Tibial nerve (tissue), 4 donors: ENCODE measurements around the gene CHI3L2. TPM values are rescaled to one million over a fixed set of nuclear protein-coding genes. Genes with fewer than 3 reads are reported as not detected.

ENCODE experiments used
- DNase-seq, 2 donors: peaks; one replicate each; pipeline ENCODE4 v3.0.0-alpha.2; 2019; ENCODE audit warnings: low spot score in 2 of 2
- H3K27ac ChIP-seq, 4 donors: fragments of 200-600 bp; sonication (generic) in 3 of 4; one replicate each; pipeline ENCODE4 v1.5.1; 2017 to 2019; ENCODE audit warnings: mild to moderate bottlenecking in 1 of 4
- H3K27me3 ChIP-seq, 2 donors: fragments of 200-600 bp; sonication (generic) in 1 of 2; one replicate each; pipeline versions ENCODE4 v1.5.1 to v1.6.0; 2017 to 2019
- H3K36me3 ChIP-seq, 3 donors: fragments of 200-600 bp; sonication (generic); one replicate each; pipeline ENCODE4 v1.5.1; 2018 to 2019
- H3K4me1 ChIP-seq, 4 donors: fragments of 200-600 bp; sonication (generic) in 3 of 4; one replicate each; pipeline ENCODE4 v1.5.1; 2017 to 2019
- H3K4me3 ChIP-seq, 4 donors: fragments of 200-600 bp; sonication (generic) in 3 of 4; one replicate each; pipeline ENCODE4 v1.5.1; 2017 to 2019; ENCODE audit warnings: mild to moderate bottlenecking in 1 of 4, moderate library complexity in 1 of 4
- H3K9me3 ChIP-seq, 4 donors: fragments of 200-600 bp; sonication (generic) in 3 of 4; one replicate each; pipeline ENCODE4 v1.5.1; 2017 to 2019
- CTCF ChIP-seq, 5 experiments: fragments of 200-600 bp in 3 of 5; fragments of 450-650 bp in 2 of 5; sonication (generic) in 3 of 5; IDR thresholded peaks; one replicate each; pipeline ENCODE4 v1.5.1; 2016 to 2019; ENCODE audit warnings: antibody characterized with exemption in 5 of 5, mild to moderate bottlenecking in 3 of 5, moderate library complexity in 2 of 5
- EP300 ChIP-seq, 2 donors: sonication (generic); formaldehyde crosslinking; IDR thresholded peaks; one replicate each; pipeline ENCODE4 v1.6.1; 2017; ENCODE audit warnings: antibody characterized with exemption in 2 of 2, mild to moderate bottlenecking in 1 of 2
- POLR2A ChIP-seq, 2 donors: fragments of 450-650 bp; IDR thresholded peaks; one replicate each; pipeline ENCODE4 v1.6.1; 2017; ENCODE audit warnings: antibody characterized with exemption in 2 of 2, mild to moderate bottlenecking in 2 of 2, moderate library complexity in 2 of 2
- WGBS, 2 donors: methylation state at CpG; one replicate each; pipeline ENCODE4 v1.1.5; 2018; 5-methylcytosine and 5-hydroxymethylcytosine counted together
- total RNA-seq, 4 donors: library from RNA; depleted of rRNA; stranded (reverse); fragments of >200 nt; gene quantifications; one replicate each; pipeline ENCODE4 v1.1.0, GENCODE V29; 2016

CHI3L2 gene
- total RNA-seq, 4 donors from 2014 or later = 2.5 to 37.2 (median 6.1) TPM

GRCh38 chr1:111216751-111217150, 10.8 kb upstream of the CHI3L2 start:
- peak overlapping the region in 1 of 4 donors; percentile 48 for H3K27ac ChIP-seq
- TF ChIP-seq POLR2A (IDR thresholded peaks at IDR 0.05) (no peak), CTCF (IDR thresholded peaks at IDR 0.05) (no peak), EP300 (IDR thresholded peaks at IDR 0.05) (no peak)
- H3K27me3 ChIP-seq = no peaks in the 10 kb centered on the region
- no peaks in the 10 kb centered on the region for H3K36me3 ChIP-seq
- H3K9me3 ChIP-seq = no peaks in the 10 kb centered on the region
- H3K4me3 ChIP-seq = no peak overlapping the region
- WGBS, 2 donors = 77 to 78% methylated on average over 5 of the region's 5 CpGs
- H3K4me1 ChIP-seq = peaks cover 0 to 40% (median under 1%) of the 10 kb centered on the region in 4 donors
- no peak for DNase-seq

GRCh38 chr1:111217183-111217910, 10.2 kb upstream of the CHI3L2 start:
- H3K27ac ChIP-seq = peak overlapping the region in 1 of 4 donors; percentile 20
- DNase-seq = no peak
- no peaks in the 10 kb centered on the region for H3K36me3 ChIP-seq
- H3K4me1 ChIP-seq = peaks cover 0 to 42% (median 4%) of the 10 kb centered on the region in 4 donors
- no peak for TF ChIP-seq EP300 (IDR thresholded peaks at IDR 0.05)
- no peak for TF ChIP-seq POLR2A (IDR thresholded peaks at IDR 0.05)
- no peak for TF ChIP-seq CTCF (IDR thresholded peaks at IDR 0.05)
- no peak overlapping the region for H3K4me3 ChIP-seq
- WGBS, 2 donors = 72 to 74% methylated on average over 5 of the region's 5 CpGs
- no peaks in the 10 kb centered on the region for H3K9me3 ChIP-seq
- no peaks in the 10 kb centered on the region for H3K27me3 ChIP-seq

- no peak overlapping the region for H3K4me3 ChIP-seq
- TF ChIP-seq CTCF (IDR thresholded peaks at IDR 0.05) (no peak), EP300 (IDR thresholded peaks at IDR 0.05) (no peak), POLR2A (IDR thresholded peaks at IDR 0.05) (no peak)
- peak overlapping the region in 1 of 4 donors; percentile 67 for H3K27ac ChIP-seq
- H3K9me3 ChIP-seq = no peaks in the 10 kb centered on the region
- WGBS, 2 donors = 91 to 93% methylated on average over 8 of the region's 8 CpGs
- no peak for DNase-seq
- H3K36me3 ChIP-seq = no peaks in the 10 kb centered on the region
- H3K4me1 ChIP-seq = peaks cover 0 to 48% (median 13%) of the 10 kb centered on the region in 4 donors
- H3K27me3 ChIP-seq = no peaks in the 10 kb centered on the region
These were observed 8.6 kb upstream of the CHI3L2 start for GRCh38 chr1:111218701-111219556.

GRCh38 chr1:111219557-111220286, 7.8 kb upstream of the CHI3L2 start:
- peaks cover 0 to 46% (median 13%) of the 10 kb centered on the region in 4 donors for H3K4me1 ChIP-seq
- H3K27ac ChIP-seq = peak overlapping the region in 1 of 4 donors; percentile 67
- WGBS, 2 donors = 47 to 52% methylated on average over 5 of the region's 5 CpGs
- H3K9me3 ChIP-seq = no peaks in the 10 kb centered on the region
- no peaks in the 10 kb centered on the region for H3K36me3 ChIP-seq
- no peak overlapping the region for H3K4me3 ChIP-seq
- TF ChIP-seq POLR2A (IDR thresholded peaks at IDR 0.05) = no peak
- no peak for TF ChIP-seq EP300 (IDR thresholded peaks at IDR 0.05)
- no peak for TF ChIP-seq CTCF (IDR thresholded peaks at IDR 0.05)
- no peak for DNase-seq
- H3K27me3 ChIP-seq = no peaks in the 10 kb centered on the region
